NT2/D1 (cell line): Measurements from ENCODE around the gene TAF10.

ENCODE experiments used
- SUZ12 ChIP-seq: IDR thresholded peaks from 2 replicates; pipeline ENCODE4 v1.6.1; 2011; ENCODE audit not compliant: insufficient read length, insufficient read depth; ENCODE audit errors: extremely low read depth
- YY1 ChIP-seq: IDR thresholded peaks from 2 replicates; pipeline ENCODE4 v1.6.1; 2011; ENCODE audit not compliant: insufficient read length, insufficient read depth
- ZNF274 ChIP-seq: IDR thresholded peaks from 2 replicates; pipeline ENCODE4 v1.6.1; 2011; ENCODE audit warnings: mild to moderate bottlenecking, low read depth, low read length

DNA sequence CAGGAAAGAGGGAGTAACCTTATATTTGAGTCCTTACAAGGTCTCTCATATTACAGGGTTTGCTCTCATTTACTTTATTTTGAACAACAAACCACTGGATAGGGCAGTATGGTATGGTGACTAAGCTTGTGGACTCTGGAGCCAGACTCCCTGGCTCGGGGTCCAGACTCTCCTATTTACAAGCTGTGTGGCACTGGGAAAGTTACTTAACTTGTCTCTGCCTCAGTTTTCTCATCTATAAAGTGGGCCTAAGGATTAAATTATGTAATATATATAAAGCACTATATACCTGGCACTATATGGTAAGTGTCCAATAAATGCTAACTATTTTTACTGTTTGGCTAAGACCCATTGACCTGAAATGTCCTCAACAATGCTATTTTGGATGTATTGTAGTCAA is 45.3 kb upstream of the TAF10 start:
- TF ChIP-seq SUZ12 (no peak), YY1 (no peak), ZNF274 (no peak)
